GM04504 (cell line): ENCODE data around the gene OTOF.
A peak's percentile ranks its signal among the peaks of the same experiment; 100 is the strongest.

Source experiments
- DNase-seq: peaks from one replicate; pipeline ENCODE4 v3.0.0-alpha.2; 2012; ENCODE audit warnings: low read depth

OTOF gene

GRCh38 chr2:26477911-26478253 is at the start of gene OTOF:
Gene OTOF, minus strand, starts transcription at chr2:26478124.
- DNase-seq, result peak; percentile 63

GRCh38 chr2:26526589-26526988 is 48.7 kb upstream of the OTOF start:
- DNase-seq, result no peak

GRCh38 chr2:26526105-26526504 is 48.2 kb upstream of the OTOF start:
- no peak for DNase-seq

GRCh38 chr2:26523750-26524149 is 45.8 kb upstream of the OTOF start:
- no peak for DNase-seq

GRCh38 chr2:26522751-26523171 is 44.8 kb upstream of the OTOF start:
- no peak for DNase-seq

GRCh38 chr2:26522325-26522724 is 44.4 kb upstream of the OTOF start:
- DNase-seq, result no peak

- DNase-seq, result no peak
Measured at GRCh38 chr2:26521913-26522180, 43.9 kb upstream of the OTOF start.

GRCh38 chr2:26521054-26521912 is 43.4 kb upstream of the OTOF start:
- no peak for DNase-seq

- no peak for DNase-seq
Measured at GRCh38 chr2:26520148-26520449, 42.2 kb upstream of the OTOF start.

GRCh38 chr2:26519396-26520147 is 41.6 kb upstream of the OTOF start:
- DNase-seq, result no peak

- DNase-seq, result no peak
Measured at GRCh38 chr2:26516781-26517180, 38.9 kb upstream of the OTOF start.

- DNase-seq, result no peak
Measured at GRCh38 chr2:26516246-26516645, 38.3 kb upstream of the OTOF start.

GRCh38 chr2:26515771-26516170 is 37.8 kb upstream of the OTOF start:
- no peak for DNase-seq

GRCh38 chr2:26514045-26514444 is 36.1 kb upstream of the OTOF start:
- no peak for DNase-seq

- DNase-seq, result no peak
Measured at GRCh38 chr2:26513261-26513660, 35.3 kb upstream of the OTOF start.

- no peak for DNase-seq
Measured at GRCh38 chr2:26511466-26511865, 33.5 kb upstream of the OTOF start.

GRCh38 chr2:26510344-26510973 is 32.5 kb upstream of the OTOF start:
- no peak for DNase-seq

GRCh38 chr2:26509141-26509540 is 31.2 kb upstream of the OTOF start:
- no peak for DNase-seq

GRCh38 chr2:26507932-26508331 is 30.0 kb upstream of the OTOF start:
- DNase-seq, result no peak

GRCh38 chr2:26507088-26507487 is 29.2 kb upstream of the OTOF start:
- no peak for DNase-seq

- DNase-seq, result no peak
Measured at GRCh38 chr2:26506279-26506678, 28.4 kb upstream of the OTOF start.

- no peak for DNase-seq
Measured at GRCh38 chr2:26504002-26504401, 26.1 kb upstream of the OTOF start.

GRCh38 chr2:26503231-26503880 is 25.4 kb upstream of the OTOF start:
- DNase-seq, result peak; percentile 9
